ENCODE measurements around the gene GNAI2.

Gene GNAI2

DNA sequence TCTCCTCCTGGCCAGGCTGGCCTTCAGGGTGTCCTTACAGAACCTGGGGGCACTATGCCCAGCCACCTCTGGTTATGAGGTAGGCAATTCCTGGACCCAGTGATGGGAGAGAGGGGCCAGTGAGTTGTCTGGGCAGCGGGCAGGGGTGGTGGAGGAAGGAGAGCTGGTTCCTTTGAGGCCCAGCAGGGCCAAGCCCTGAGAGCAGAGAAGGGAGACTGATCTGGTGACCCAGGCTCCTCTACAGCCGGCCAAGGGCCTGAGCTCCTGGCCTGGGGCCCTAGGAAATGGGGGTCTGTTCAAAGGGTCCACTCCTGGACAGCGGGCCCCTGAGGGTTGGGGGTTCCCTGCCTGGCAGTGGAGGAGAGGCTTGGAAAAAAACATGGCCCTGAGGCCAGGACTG, 23.0 kb upstream of the GNAI2 start:
- DNase-seq = no peak
- H3K4me3 ChIP-seq (ENCODE audit: insufficient read depth, low read depth, low read length, poor library complexity, severe bottlenecking) = no peak overlapping the region
- no peaks in the 10 kb centered on the region for H3K27me3 ChIP-seq (replicated peaks; ENCODE audit: control insufficient read depth, insufficient read depth, low read length, poor library complexity, severe bottlenecking)

DNA sequence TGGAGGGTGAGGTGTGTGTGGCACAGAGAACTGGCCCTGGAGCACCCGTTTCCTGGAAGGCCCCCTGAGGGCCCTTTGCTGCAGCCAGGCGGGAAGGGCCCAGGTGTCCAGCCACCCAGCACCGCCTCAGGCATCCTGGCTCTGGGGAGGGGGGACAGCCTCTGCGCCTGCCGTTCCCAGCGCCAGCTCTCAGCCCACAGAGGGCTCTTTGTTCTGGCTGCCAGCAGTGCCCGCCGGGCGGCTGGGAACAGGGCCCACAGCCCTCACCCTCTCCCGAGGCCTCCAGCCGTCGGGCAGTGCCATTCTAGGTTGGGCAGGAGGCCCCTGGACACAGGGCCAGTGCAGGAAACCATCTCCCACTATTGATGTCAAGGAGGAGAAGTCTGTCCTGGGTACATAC, 22.6 kb upstream of the GNAI2 start:
- Histone ChIP-seq H3K9me3 (ENCODE audit: control insufficient read depth, low read length) (no peaks in the 10 kb centered on the region), H3K4me3 (ENCODE audit: insufficient read depth, low read depth, low read length, poor library complexity, severe bottlenecking) (no peak overlapping the region), H3K4me1 (ENCODE audit: control insufficient read depth, insufficient read depth, low read length, poor library complexity, severe bottlenecking) (no peaks in the 10 kb centered on the region), H3K27me3 (replicated peaks; ENCODE audit: control insufficient read depth, insufficient read depth, low read length, poor library complexity, severe bottlenecking) (no peaks in the 10 kb centered on the region), H3K27ac (ENCODE audit: insufficient read depth, low read length, poor library complexity, severe bottlenecking) (no peak overlapping the region), H3K36me3 (ENCODE audit: control insufficient read depth, insufficient read depth, low read length) (no peaks in the 10 kb centered on the region)
- DNase-seq = no peak

More for the DNA sequence above, 23.0 kb upstream of the GNAI2 start:
- Histone ChIP-seq H3K4me1 (ENCODE audit: control insufficient read depth, insufficient read depth, low read length, poor library complexity, severe bottlenecking) (no peaks in the 10 kb centered on the region), H3K9me3 (ENCODE audit: control insufficient read depth, low read length) (no peaks in the 10 kb centered on the region), H3K36me3 (ENCODE audit: control insufficient read depth, insufficient read depth, low read length) (no peaks in the 10 kb centered on the region), H3K27ac (ENCODE audit: insufficient read depth, low read length, poor library complexity, severe bottlenecking) (no peak overlapping the region)

DNA sequence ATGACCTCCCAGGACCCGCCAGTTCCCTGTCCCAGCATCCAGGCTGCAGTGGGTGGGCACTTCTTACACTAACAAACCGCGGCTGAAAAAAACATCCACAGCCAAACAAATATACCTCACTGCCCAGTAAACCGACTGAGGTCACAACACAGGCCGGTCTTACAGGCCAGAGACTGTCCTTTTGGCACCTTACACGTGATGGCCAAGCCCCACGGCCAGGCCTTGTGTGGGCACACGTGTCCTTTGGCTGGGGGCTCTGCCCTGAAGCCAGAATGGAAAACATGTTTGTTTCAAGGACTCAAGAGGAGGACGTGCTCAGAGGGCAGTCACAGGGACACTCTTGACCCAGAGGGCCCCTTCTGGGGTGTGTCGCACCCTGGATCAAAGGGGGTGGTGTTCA, 21.2 kb upstream of the GNAI2 start:
- no peaks in the 10 kb centered on the region for H3K36me3 ChIP-seq (ENCODE audit: control insufficient read depth, insufficient read depth, low read length)
- no peak overlapping the region for H3K27ac ChIP-seq (ENCODE audit: insufficient read depth, low read length, poor library complexity, severe bottlenecking)
- DNase-seq = no peak
- H3K4me3 ChIP-seq (ENCODE audit: insufficient read depth, low read depth, low read length, poor library complexity, severe bottlenecking) = no peak overlapping the region
- H3K4me1 ChIP-seq (ENCODE audit: control insufficient read depth, insufficient read depth, low read length, poor library complexity, severe bottlenecking) = no peaks in the 10 kb centered on the region
- H3K9me3 ChIP-seq (ENCODE audit: control insufficient read depth, low read length) = no peaks in the 10 kb centered on the region
- H3K27me3 ChIP-seq (replicated peaks; ENCODE audit: control insufficient read depth, insufficient read depth, low read length, poor library complexity, severe bottlenecking) = no peaks in the 10 kb centered on the region

DNA sequence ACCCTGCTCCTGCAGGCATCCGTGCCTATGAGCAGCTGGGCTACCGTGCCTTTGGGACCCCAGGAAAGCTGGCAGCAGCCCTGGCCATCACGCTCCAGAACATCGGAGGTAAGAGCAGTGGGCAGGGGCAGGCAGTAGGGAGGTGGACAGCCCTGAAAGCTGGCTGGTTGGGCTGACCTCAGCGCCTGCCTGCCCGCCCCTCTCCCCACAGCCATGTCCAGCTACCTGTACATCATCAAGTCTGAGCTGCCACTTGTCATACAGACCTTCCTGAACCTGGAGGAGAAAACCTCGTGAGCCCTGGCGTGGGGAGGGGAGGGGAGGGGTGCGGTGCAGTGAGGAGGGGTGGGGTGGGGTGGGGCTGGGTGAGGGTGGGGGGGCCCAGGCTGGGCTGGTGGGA, 20.5 kb upstream of the GNAI2 start:
- no peaks in the 10 kb centered on the region for H3K9me3 ChIP-seq (ENCODE audit: control insufficient read depth, low read length)
- DNase-seq = no peak
- H3K27me3 ChIP-seq (replicated peaks; ENCODE audit: control insufficient read depth, insufficient read depth, low read length, poor library complexity, severe bottlenecking) = no peaks in the 10 kb centered on the region
- H3K36me3 ChIP-seq (ENCODE audit: control insufficient read depth, insufficient read depth, low read length) = no peaks in the 10 kb centered on the region
- H3K4me3 ChIP-seq (ENCODE audit: insufficient read depth, low read depth, low read length, poor library complexity, severe bottlenecking) = no peak overlapping the region
- no peak overlapping the region for H3K27ac ChIP-seq (ENCODE audit: insufficient read depth, low read length, poor library complexity, severe bottlenecking)
- H3K4me1 ChIP-seq (ENCODE audit: control insufficient read depth, insufficient read depth, low read length, poor library complexity, severe bottlenecking) = no peaks in the 10 kb centered on the region

DNA sequence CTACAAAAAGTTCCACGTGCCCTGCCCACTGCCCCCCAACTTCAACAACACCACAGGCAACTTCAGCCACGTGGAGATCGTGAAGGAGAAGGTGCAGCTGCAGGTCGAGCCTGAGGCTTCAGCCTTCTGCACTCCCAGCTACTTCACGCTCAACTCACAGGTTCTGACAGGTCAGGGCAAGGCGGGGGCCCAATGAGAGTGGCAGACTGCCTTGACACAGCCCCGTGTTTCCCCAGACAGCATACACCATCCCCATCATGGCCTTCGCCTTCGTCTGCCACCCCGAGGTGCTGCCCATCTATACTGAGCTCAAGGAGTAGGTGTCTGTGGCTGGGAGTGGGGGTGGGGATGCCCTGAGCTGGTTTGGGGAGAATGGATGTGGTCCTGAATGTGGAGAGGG, 18.3 kb upstream of the GNAI2 start:
- H3K27ac ChIP-seq (ENCODE audit: insufficient read depth, low read length, poor library complexity, severe bottlenecking) = no peak overlapping the region
- H3K4me1 ChIP-seq (ENCODE audit: control insufficient read depth, insufficient read depth, low read length, poor library complexity, severe bottlenecking) = no peaks in the 10 kb centered on the region
- H3K36me3 ChIP-seq (ENCODE audit: control insufficient read depth, insufficient read depth, low read length) = no peaks in the 10 kb centered on the region
- H3K4me3 ChIP-seq (ENCODE audit: insufficient read depth, low read depth, low read length, poor library complexity, severe bottlenecking) = no peak overlapping the region
- DNase-seq = no peak
- H3K27me3 ChIP-seq (replicated peaks; ENCODE audit: control insufficient read depth, insufficient read depth, low read length, poor library complexity, severe bottlenecking) = no peaks in the 10 kb centered on the region
- H3K9me3 ChIP-seq (ENCODE audit: control insufficient read depth, low read length) = no peaks in the 10 kb centered on the region

DNA sequence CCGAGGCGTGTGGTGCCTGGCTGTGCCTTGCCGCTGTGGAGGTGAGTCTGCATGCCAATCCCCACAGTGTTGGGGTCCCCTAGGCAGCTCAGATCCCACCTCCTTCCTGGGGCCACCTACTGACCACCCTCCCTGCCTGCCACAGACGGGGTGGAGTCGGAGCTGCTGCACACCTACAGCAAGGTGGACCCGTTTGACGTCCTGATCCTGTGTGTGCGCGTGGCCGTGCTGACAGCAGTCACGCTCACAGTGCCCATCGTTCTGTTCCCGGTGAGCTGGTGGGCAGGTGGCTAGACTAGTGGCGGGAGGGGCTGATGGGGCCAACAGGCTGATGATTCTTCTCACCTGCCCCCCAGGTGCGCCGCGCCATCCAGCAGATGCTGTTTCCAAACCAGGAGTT, 17.6 kb upstream of the GNAI2 start:
- Histone ChIP-seq H3K4me1 (ENCODE audit: control insufficient read depth, insufficient read depth, low read length, poor library complexity, severe bottlenecking) (no peaks in the 10 kb centered on the region), H3K4me3 (ENCODE audit: insufficient read depth, low read depth, low read length, poor library complexity, severe bottlenecking) (no peak overlapping the region), H3K27ac (ENCODE audit: insufficient read depth, low read length, poor library complexity, severe bottlenecking) (no peak overlapping the region), H3K36me3 (ENCODE audit: control insufficient read depth, insufficient read depth, low read length) (no peaks in the 10 kb centered on the region), H3K27me3 (replicated peaks; ENCODE audit: control insufficient read depth, insufficient read depth, low read length, poor library complexity, severe bottlenecking) (no peaks in the 10 kb centered on the region), H3K9me3 (ENCODE audit: control insufficient read depth, low read length) (no peaks in the 10 kb centered on the region)
- no peak for DNase-seq

DNA sequence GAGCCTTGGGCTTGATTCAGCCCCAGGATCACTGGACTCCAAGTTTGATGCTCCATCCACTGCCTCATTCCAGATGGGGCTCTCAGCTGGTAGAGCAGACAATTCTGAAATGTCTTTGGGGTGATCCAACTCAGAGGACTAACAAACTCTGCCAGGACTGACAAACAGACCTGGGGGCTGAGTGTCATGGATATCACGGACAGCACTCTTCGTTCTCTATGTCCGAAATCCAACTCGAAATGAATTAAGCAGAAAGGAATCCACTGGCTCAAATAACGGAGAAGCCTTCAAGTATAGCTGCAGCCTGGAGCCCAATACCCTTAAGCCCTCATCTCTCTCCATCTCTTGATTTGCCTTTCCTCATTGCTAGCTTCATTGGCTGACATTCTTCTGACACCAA, 16.7 kb upstream of the GNAI2 start:
- H3K4me1 ChIP-seq (ENCODE audit: control insufficient read depth, insufficient read depth, low read length, poor library complexity, severe bottlenecking) = no peaks in the 10 kb centered on the region
- no peak overlapping the region for H3K4me3 ChIP-seq (ENCODE audit: insufficient read depth, low read depth, low read length, poor library complexity, severe bottlenecking)
- H3K27ac ChIP-seq (ENCODE audit: insufficient read depth, low read length, poor library complexity, severe bottlenecking) = no peak overlapping the region
- DNase-seq = no peak
- H3K9me3 ChIP-seq (ENCODE audit: control insufficient read depth, low read length) = no peaks in the 10 kb centered on the region
- H3K27me3 ChIP-seq (replicated peaks; ENCODE audit: control insufficient read depth, insufficient read depth, low read length, poor library complexity, severe bottlenecking) = no peaks in the 10 kb centered on the region
- H3K36me3 ChIP-seq (ENCODE audit: control insufficient read depth, insufficient read depth, low read length) = no peaks in the 10 kb centered on the region

DNA sequence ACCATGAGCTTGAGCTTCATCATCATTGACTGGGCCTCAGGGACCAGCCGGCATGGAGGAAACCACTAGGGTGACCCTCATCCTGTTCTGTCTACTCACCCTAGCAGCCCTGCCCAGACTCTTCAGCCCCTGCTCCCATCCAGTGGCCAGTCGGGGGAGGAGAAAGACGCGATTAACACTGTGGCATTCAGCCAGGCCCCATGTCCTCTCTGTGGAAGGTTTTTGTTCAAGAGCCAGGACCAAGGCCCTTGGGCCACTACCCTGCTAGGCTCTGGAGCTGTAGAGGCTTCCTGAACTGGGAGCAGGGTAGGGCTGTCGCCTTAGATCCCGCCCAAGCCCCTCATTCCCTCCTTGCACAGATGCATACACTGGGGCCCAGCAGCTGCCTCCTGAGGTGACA, 15.9 kb upstream of the GNAI2 start:
- no peaks in the 10 kb centered on the region for H3K4me1 ChIP-seq (ENCODE audit: control insufficient read depth, insufficient read depth, low read length, poor library complexity, severe bottlenecking)
- H3K9me3 ChIP-seq (ENCODE audit: control insufficient read depth, low read length) = no peaks in the 10 kb centered on the region
- no peaks in the 10 kb centered on the region for H3K27me3 ChIP-seq (replicated peaks; ENCODE audit: control insufficient read depth, insufficient read depth, low read length, poor library complexity, severe bottlenecking)
- no peaks in the 10 kb centered on the region for H3K36me3 ChIP-seq (ENCODE audit: control insufficient read depth, insufficient read depth, low read length)
- DNase-seq = no peak
- H3K27ac ChIP-seq (ENCODE audit: insufficient read depth, low read length, poor library complexity, severe bottlenecking) = no peak overlapping the region
- H3K4me3 ChIP-seq (ENCODE audit: insufficient read depth, low read depth, low read length, poor library complexity, severe bottlenecking) = no peak overlapping the region

DNA sequence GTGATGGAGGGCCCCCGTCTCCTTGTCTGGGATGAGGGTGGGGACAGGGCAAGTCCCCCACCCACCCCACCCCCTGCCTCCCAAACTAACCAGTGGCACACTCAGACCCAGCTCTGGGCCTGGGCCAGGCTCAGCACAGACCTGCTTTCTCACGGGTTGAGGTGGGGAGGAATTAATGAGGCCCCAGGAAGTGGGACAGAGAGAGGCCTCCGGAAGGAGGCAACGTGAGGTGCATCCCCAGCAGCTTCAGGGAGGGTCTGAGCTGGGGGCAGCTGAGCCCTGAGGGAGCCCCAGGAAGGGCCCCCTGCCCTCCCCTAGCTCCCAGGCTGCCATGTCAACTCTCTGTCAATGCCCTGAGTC, 15.0 kb upstream of the GNAI2 start:
- Histone ChIP-seq H3K4me3 (ENCODE audit: insufficient read depth, low read depth, low read length, poor library complexity, severe bottlenecking) (no peak overlapping the region), H3K4me1 (ENCODE audit: control insufficient read depth, insufficient read depth, low read length, poor library complexity, severe bottlenecking) (peaks cover 3% of the 10 kb centered on the region), H3K27me3 (replicated peaks; ENCODE audit: control insufficient read depth, insufficient read depth, low read length, poor library complexity, severe bottlenecking) (no peaks in the 10 kb centered on the region), H3K9me3 (ENCODE audit: control insufficient read depth, low read length) (no peaks in the 10 kb centered on the region), H3K36me3 (ENCODE audit: control insufficient read depth, insufficient read depth, low read length) (no peaks in the 10 kb centered on the region), H3K27ac (ENCODE audit: insufficient read depth, low read length, poor library complexity, severe bottlenecking) (no peak overlapping the region)
- no peak for DNase-seq

DNA sequence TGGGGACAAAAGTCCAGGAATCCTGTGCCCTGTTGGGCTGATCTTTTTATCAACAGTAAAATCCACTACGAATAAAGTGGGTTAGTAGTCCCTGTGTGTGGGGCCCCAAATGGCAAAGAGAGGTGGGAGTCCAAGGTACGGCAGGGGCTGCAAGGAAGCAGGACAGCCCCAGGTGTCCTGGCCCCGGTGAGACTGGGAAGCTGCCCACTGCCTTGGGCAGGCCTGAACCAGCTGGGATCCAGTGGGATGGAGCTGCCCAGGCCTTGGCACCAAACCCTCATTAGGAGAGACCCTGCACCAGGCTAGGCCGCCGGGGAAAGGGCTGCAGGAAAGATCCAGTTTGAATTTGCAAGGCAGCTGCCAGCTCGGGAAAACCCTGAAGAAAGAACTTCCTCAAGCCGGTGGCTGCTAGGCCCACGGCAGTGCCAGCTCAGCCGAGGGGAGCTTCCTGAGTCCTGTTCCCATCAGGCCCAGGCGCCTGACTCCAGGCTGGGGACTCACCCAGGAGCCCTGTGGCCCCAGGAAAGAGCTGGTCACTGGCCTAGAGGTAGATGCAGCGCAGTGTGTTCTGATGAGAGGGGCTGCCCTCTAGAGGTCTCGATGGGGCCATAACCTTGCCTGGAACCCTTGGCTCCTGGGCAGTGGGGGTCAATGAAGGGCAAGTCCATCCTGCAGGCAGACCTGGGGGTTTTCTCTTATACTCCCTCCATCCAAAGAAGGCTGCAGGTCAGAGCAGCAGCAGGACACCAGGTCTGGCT, 14.4 kb upstream of the GNAI2 start:
- Histone ChIP-seq H3K36me3 (ENCODE audit: control insufficient read depth, insufficient read depth, low read length) (no peaks in the 10 kb centered on the region), H3K4me1 (ENCODE audit: control insufficient read depth, insufficient read depth, low read length, poor library complexity, severe bottlenecking) (peaks cover 5% of the 10 kb centered on the region), H3K4me3 (ENCODE audit: insufficient read depth, low read depth, low read length, poor library complexity, severe bottlenecking) (no peak overlapping the region), H3K27ac (ENCODE audit: insufficient read depth, low read length, poor library complexity, severe bottlenecking) (no peak overlapping the region), H3K27me3 (replicated peaks; ENCODE audit: control insufficient read depth, insufficient read depth, low read length, poor library complexity, severe bottlenecking) (no peaks in the 10 kb centered on the region), H3K9me3 (ENCODE audit: control insufficient read depth, low read length) (no peaks in the 10 kb centered on the region)
- no peak for DNase-seq
